Vagina (tissue), 2 donors: ENCODE measurements around the gene OSBPL6. TPM values are rescaled to one million over a fixed set of nuclear protein-coding genes. Genes with fewer than 3 reads are reported as not detected.

Experiments used
- DNase-seq, 2 donors: peaks; one replicate each; pipeline ENCODE4 v3.0.0-alpha.2; 2017; ENCODE audit errors: extremely low spot score in 2 of 2
- H3K27ac ChIP-seq: fragments of 200-600 bp; sonication (generic); one replicate; pipeline ENCODE4 v1.5.1; 2019
- H3K27me3 ChIP-seq: fragments of 200-600 bp; sonication (generic); one replicate; pipeline ENCODE4 v1.5.1; 2019
- H3K36me3 ChIP-seq, 2 donors: fragments of 200-600 bp; sonication (generic); one replicate each; pipeline ENCODE4 v1.5.1; 2017 to 2019
- H3K4me1 ChIP-seq: fragments of 200-600 bp; sonication (generic); one replicate; pipeline ENCODE4 v1.5.1; 2019
- H3K4me3 ChIP-seq, 2 donors: fragments of 200-600 bp; sonication (generic); 1 replicate in 1 of 2; 2 replicates in 1 of 2; pipeline ENCODE4 v1.5.1; 2016 to 2019
- H3K9me3 ChIP-seq: fragments of 200-600 bp; sonication (generic); one replicate; pipeline ENCODE4 v1.5.1; 2019
- POLR2A ChIP-seq, 2 donors: fragments of 450-650 bp; IDR thresholded peaks; one replicate each; pipeline ENCODE4 v1.6.1; 2017; ENCODE audit warnings: antibody characterized with exemption in 2 of 2, mild to moderate bottlenecking in 2 of 2, moderate library complexity in 2 of 2
- POLR2AphosphoS5 ChIP-seq, 2 donors: sonication (generic); formaldehyde crosslinking; IDR thresholded peaks; one replicate each; pipeline ENCODE4 v1.9.0; 2017; ENCODE audit warnings: antibody characterized with exemption in 2 of 2, mild to moderate bottlenecking in 2 of 2, low read depth in 1 of 2; ENCODE audit not compliant: insufficient read depth in 1 of 2
- intact Hi-C: fragments of 100-400 bp; cut with DNase I; formaldehyde crosslinking; loops from one replicate; pipeline ENCODE4 v1.15.1; 2023
- total RNA-seq: library from RNA; depleted of rRNA; stranded (reverse); fragments of >200 nt; gene quantifications from one replicate; pipeline ENCODE4 v1.2.3, GENCODE V29; 2016
- TF ChIP-seq, protein P1 (sequence below), 3 experiments: fragments of 450-650 bp in 2 of 3; fragments of 200-600 bp in 1 of 3; sonication (generic) in 1 of 3; IDR thresholded peaks; one replicate each; pipeline ENCODE4 v1.5.1; 2017 to 2019; ENCODE audit warnings: antibody characterized with exemption in 3 of 3, mild to moderate bottlenecking in 2 of 3, moderate library complexity in 2 of 3

The OSBPL6 gene
- total RNA-seq, 1 donor from 2014 or later = 2.7 TPM

DNA sequence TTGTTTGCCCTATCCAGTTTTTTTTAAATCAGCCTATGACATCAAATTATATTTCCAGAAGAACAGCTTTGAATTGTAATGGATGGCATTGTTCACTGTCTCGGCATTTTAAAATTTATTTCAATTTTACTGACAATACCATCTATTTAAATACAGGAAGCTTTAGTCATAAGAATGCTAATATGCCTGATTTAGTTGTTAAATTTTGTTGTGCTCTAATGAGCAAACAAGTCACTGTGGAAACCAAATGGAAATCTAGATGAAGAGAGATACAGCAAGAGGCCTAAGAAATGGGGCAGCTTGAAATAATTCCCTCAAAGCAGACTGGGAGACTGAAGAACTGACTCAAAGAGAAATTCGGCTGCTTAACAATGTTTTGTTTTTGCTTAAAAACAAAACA is 76.8 kb downstream of the OSBPL6 start:
- H3K4me3 ChIP-seq = no peak overlapping the region
- intact Hi-C loops = no loop called here
- TF ChIP-seq, protein P1, sequence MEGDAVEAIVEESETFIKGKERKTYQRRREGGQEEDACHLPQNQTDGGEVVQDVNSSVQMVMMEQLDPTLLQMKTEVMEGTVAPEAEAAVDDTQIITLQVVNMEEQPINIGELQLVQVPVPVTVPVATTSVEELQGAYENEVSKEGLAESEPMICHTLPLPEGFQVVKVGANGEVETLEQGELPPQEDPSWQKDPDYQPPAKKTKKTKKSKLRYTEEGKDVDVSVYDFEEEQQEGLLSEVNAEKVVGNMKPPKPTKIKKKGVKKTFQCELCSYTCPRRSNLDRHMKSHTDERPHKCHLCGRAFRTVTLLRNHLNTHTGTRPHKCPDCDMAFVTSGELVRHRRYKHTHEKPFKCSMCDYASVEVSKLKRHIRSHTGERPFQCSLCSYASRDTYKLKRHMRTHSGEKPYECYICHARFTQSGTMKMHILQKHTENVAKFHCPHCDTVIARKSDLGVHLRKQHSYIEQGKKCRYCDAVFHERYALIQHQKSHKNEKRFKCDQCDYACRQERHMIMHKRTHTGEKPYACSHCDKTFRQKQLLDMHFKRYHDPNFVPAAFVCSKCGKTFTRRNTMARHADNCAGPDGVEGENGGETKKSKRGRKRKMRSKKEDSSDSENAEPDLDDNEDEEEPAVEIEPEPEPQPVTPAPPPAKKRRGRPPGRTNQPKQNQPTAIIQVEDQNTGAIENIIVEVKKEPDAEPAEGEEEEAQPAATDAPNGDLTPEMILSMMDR (IDR thresholded peaks at IDR 0.05) = no peak
- TF ChIP-seq POLR2AphosphoS5 (IDR thresholded peaks at IDR 0.05; ENCODE audit: insufficient read depth in 1 of 2, low read depth in 1 of 2) = no peak
- no peak for TF ChIP-seq POLR2A (IDR thresholded peaks at IDR 0.05)
- H3K9me3 ChIP-seq = no peaks in the 10 kb centered on the region
- no peak overlapping the region for H3K27ac ChIP-seq
- H3K27me3 ChIP-seq = no peaks in the 10 kb centered on the region
- peaks cover 5% of the 10 kb centered on the region for H3K4me1 ChIP-seq
- no peaks in the 10 kb centered on the region for H3K36me3 ChIP-seq
- DNase-seq = no peak

DNA sequence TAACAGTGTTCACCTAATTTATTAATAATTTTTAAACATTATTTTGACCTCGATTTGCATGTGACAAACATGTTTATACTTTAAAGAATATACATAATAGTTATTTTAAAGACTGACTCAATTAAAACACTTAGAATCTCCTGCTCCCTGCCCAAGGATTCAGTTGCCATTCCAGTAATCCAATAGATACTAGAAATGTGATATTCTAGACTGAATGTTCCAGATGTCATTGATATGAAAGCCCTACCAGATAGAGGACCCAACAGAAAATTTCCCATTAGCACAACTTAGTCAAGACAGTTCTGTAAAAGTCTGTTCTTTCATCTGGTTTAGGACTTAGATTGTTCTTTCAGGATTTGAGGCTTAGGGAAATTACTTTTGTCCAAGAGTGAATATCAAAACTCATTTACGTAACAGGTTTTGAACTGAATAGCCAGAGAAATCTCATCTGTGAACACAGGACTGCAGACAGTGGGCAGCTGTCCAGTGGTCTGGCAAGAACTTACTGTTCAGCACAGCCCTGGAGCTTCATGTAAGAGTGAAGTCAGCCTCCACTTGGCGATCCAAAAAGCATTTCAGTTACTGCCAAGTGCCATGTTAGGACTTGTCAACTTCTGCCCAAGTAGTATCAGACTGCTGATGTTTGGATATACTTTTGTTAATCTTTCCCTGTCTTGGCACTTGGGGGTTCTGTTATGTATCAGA is 77.5 kb downstream of the OSBPL6 start:
- H3K9me3 ChIP-seq = no peaks in the 10 kb centered on the region
- intact Hi-C loops = no loop called here
- H3K36me3 ChIP-seq = no peaks in the 10 kb centered on the region
- no peaks in the 10 kb centered on the region for H3K27me3 ChIP-seq
- TF ChIP-seq, protein P1 (IDR thresholded peaks at IDR 0.05) = no peak
- TF ChIP-seq POLR2A (IDR thresholded peaks at IDR 0.05) = no peak
- TF ChIP-seq POLR2AphosphoS5 (IDR thresholded peaks at IDR 0.05; ENCODE audit: insufficient read depth in 1 of 2, low read depth in 1 of 2) = no peak
- no peak overlapping the region for H3K27ac ChIP-seq
- no peak overlapping the region for H3K4me3 ChIP-seq
- peaks cover 5% of the 10 kb centered on the region for H3K4me1 ChIP-seq
- no peak for DNase-seq

DNA sequence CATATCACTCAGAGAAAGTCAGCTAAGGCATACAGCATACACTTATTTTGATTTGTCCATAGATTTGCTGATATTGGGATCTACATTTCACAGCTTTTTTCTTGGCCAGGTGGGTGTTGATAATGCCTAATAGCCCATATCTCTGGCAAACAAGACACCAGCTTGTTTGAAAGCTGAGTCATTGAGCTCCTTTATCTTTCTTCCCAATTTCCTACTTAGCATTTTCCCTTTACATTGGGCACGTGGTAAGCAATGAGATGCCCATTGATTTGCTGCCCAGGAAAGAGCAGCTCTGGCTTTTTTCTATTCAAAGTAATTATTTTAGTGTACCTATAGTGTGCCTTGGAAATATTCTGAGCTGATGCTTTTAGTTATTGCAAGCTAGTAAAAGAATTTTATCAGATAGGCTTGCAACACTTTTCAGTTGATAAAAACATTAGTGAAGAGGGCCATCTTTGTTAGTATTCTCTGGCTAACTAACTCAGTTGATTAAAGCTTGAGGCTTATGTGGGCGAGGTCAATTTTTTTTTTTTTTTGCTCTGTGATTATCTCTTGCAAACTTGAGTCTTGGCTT is 79.6 kb downstream of the OSBPL6 start:
- TF ChIP-seq POLR2AphosphoS5 (IDR thresholded peaks at IDR 0.05; ENCODE audit: insufficient read depth in 1 of 2, low read depth in 1 of 2) = no peak
- no peak for TF ChIP-seq POLR2A (IDR thresholded peaks at IDR 0.05)
- TF ChIP-seq, protein P1 (IDR thresholded peaks at IDR 0.05) = no peak
- peaks cover 5% of the 10 kb centered on the region for H3K4me1 ChIP-seq
- H3K27me3 ChIP-seq = no peaks in the 10 kb centered on the region
- H3K27ac ChIP-seq = no peak overlapping the region
- H3K36me3 ChIP-seq = no peaks in the 10 kb centered on the region
- intact Hi-C loops = no loop called here
- H3K9me3 ChIP-seq = no peaks in the 10 kb centered on the region
- no peak overlapping the region for H3K4me3 ChIP-seq
- DNase-seq = no peak

- no peak for DNase-seq
- Histone ChIP-seq H3K9me3 (no peaks in the 10 kb centered on the region), H3K27me3 (no peaks in the 10 kb centered on the region), H3K27ac (no peak overlapping the region), H3K36me3 (no peaks in the 10 kb centered on the region), H3K4me3 (no peak overlapping the region), H3K4me1 (peaks cover 5% of the 10 kb centered on the region)
- TF ChIP-seq, protein P1 (IDR thresholded peaks at IDR 0.05) = no peak
- TF ChIP-seq POLR2A (IDR thresholded peaks at IDR 0.05) (no peak), POLR2AphosphoS5 (IDR thresholded peaks at IDR 0.05; ENCODE audit: insufficient read depth in 1 of 2, low read depth in 1 of 2) (no peak)
- intact Hi-C loops = no loop called here
Measured at GRCh38 chr2:178275600-178275999, 81.3 kb downstream of the OSBPL6 start.

GRCh38 chr2:178277741-178278197 is 83.5 kb downstream of the OSBPL6 start:
- intact Hi-C loops = no loop called here
- H3K27me3 ChIP-seq = no peaks in the 10 kb centered on the region
- H3K36me3 ChIP-seq = no peaks in the 10 kb centered on the region
- H3K4me3 ChIP-seq = no peak overlapping the region
- no peak overlapping the region for H3K27ac ChIP-seq
- no peaks in the 10 kb centered on the region for H3K4me1 ChIP-seq
- DNase-seq = no peak
- no peak for TF ChIP-seq POLR2AphosphoS5 (IDR thresholded peaks at IDR 0.05; ENCODE audit: insufficient read depth in 1 of 2, low read depth in 1 of 2)
- no peak for TF ChIP-seq POLR2A (IDR thresholded peaks at IDR 0.05)
- TF ChIP-seq, protein P1 (IDR thresholded peaks at IDR 0.05) = no peak
- H3K9me3 ChIP-seq = no peaks in the 10 kb centered on the region
